ENCODE measurements around the gene TTLL5. TPM values are rescaled to one million over a fixed set of nuclear protein-coding genes. Genes with fewer than 3 reads are reported as not detected.

Gene TTLL5
- polyA plus RNA-seq, 3 donors: 4.2 to 7.2 (median 4.7) TPM

DNA sequence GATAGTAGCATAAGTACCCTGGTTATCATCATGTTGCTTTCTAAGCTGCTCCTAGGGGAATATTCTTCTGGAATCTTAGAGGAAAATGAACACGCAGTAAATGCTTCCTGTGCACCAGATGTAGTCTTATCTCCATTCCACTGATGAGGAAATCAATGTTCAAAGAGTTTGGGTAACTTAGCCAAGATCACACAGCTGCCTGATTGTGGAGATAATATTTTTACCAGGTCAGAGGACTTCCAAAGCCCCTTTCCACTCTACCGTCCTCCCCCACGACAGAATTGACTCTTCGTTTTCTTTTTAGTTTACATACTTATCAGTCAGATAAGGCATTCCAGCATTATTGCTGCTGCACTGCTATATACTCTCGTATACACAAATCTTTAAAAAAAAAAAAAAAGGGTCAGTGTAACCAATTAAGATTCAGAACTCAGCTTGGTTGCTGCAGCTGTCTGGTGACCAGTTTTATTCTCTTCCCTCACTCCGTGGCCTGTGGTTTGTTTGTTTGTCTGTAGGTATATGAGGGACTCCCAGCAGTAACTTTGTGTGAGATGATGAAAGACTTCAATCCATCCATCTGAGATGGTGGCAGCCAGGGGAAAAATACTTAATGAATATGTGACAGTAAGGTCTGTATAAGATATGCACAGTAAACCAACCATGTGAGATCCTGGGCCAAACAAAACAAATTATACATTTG lies 210.3 kb downstream of the TTLL5 start:
- Mint-ChIP-seq H3K4me3 (no peak overlapping the region), H3K36me3 (peaks cover 29 to 38% of the 10 kb centered on the region in 2 donors), H3K9me3 (no peaks in the 10 kb centered on the region), H3K27ac (peak overlapping the region in 1 of 7 donors; percentile 41), H3K27me3 (ENCODE audit: low read depth in 3 of 3) (peaks cover 0 to 2% (median 0%) of the 10 kb centered on the region in 3 donors), H3K4me1 (peaks cover 3% of the 10 kb centered on the region)
- Histone ChIP-seq H3K79me2 (ENCODE audit: insufficient read depth, low read length) (no peaks in the 10 kb centered on the region), H3K36me3 (replicated peaks in 1 of 2; ENCODE audit: control insufficient read depth in 1 of 2, insufficient read depth in 2 of 2, low read length in 2 of 2) (no peaks in the 10 kb centered on the region), H3K9me3 (replicated peaks in 1 of 2; ENCODE audit: control insufficient read depth in 1 of 2, insufficient read depth in 1 of 2, low read length in 2 of 2) (no peaks in the 10 kb centered on the region), H3K4me2 (replicated peaks; ENCODE audit: extremely low read depth, low read length, poor library complexity, severe bottlenecking) (no peak overlapping the region), H3K27me3 (ENCODE audit: control insufficient read depth in 2 of 2, insufficient read depth in 2 of 2, low read length in 2 of 2) (no peaks in the 10 kb centered on the region), H3K9ac (ENCODE audit: insufficient read depth, low read length, poor library complexity, severe bottlenecking) (no peak overlapping the region), H3K27ac (ENCODE audit: low read depth in 1 of 2, low read length in 2 of 2) (no peak overlapping the region), H3K4me1 (ENCODE audit: control insufficient read depth in 1 of 2, insufficient read depth in 2 of 2, low read length in 2 of 2) (no peaks in the 10 kb centered on the region), H2AFZ (ENCODE audit: insufficient read depth, low read depth, low read length, poor library complexity, severe bottlenecking) (no peak overlapping the region), H4K20me1 (ENCODE audit: insufficient read depth, low read length) (no peaks in the 10 kb centered on the region), H3K4me3 (replicated peaks in 1 of 3; ENCODE audit: low read depth in 2 of 3, low read length in 3 of 3) (no peak overlapping the region)
- no peak for DNase-seq
- 85% methylated on average over 3 of the region's 6 CpGs for WGBS (ENCODE audit: insufficient coverage)
- TF ChIP-seq, protein P1, sequence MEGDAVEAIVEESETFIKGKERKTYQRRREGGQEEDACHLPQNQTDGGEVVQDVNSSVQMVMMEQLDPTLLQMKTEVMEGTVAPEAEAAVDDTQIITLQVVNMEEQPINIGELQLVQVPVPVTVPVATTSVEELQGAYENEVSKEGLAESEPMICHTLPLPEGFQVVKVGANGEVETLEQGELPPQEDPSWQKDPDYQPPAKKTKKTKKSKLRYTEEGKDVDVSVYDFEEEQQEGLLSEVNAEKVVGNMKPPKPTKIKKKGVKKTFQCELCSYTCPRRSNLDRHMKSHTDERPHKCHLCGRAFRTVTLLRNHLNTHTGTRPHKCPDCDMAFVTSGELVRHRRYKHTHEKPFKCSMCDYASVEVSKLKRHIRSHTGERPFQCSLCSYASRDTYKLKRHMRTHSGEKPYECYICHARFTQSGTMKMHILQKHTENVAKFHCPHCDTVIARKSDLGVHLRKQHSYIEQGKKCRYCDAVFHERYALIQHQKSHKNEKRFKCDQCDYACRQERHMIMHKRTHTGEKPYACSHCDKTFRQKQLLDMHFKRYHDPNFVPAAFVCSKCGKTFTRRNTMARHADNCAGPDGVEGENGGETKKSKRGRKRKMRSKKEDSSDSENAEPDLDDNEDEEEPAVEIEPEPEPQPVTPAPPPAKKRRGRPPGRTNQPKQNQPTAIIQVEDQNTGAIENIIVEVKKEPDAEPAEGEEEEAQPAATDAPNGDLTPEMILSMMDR (IDR thresholded peaks at IDR 0.05): no peak
- intact Hi-C loops (cut with micrococcal nuclease): no loop called here

DNA sequence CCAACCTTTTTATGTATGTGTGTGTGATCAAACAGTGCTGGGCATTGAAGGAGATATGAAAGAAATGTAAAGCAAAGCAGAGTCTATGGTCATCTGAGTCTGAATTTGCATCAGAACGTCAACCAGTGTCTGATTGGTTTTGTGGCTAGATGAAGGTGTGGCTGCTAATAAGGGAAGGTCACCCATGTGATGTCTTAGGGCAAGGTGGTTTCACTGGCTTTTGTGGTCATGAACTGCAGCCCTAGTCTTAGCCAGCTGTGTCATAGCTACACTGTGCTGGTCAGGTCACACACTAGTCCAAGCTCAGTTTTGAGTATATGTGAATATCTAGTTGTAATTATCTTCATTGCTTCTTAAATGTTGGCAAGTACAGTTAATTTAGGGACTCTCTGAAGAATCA lies 214.9 kb downstream of the TTLL5 start:
- H3K36me3 ChIP-seq (replicated peaks in 1 of 2; ENCODE audit: control insufficient read depth in 1 of 2, insufficient read depth in 2 of 2, low read length in 2 of 2): no peaks in the 10 kb centered on the region
- no peaks in the 10 kb centered on the region for H3K27me3 ChIP-seq (ENCODE audit: control insufficient read depth in 2 of 2, insufficient read depth in 2 of 2, low read length in 2 of 2)
- Mint-ChIP-seq H3K4me1 (peaks cover 4% of the 10 kb centered on the region), H3K27ac (no peak overlapping the region), H3K9me3 (no peaks in the 10 kb centered on the region), H3K4me3 (no peak overlapping the region), H3K36me3 (peaks cover 15 to 22% of the 10 kb centered on the region in 2 donors), H3K27me3 (ENCODE audit: low read depth in 3 of 3) (peaks cover 0 to 3% (median 0%) of the 10 kb centered on the region in 3 donors)
- no peak for DNase-seq
- H2AFZ ChIP-seq (ENCODE audit: insufficient read depth, low read depth, low read length, poor library complexity, severe bottlenecking): no peak overlapping the region
- TF ChIP-seq, protein P1 (IDR thresholded peaks at IDR 0.05): no peak
- H3K4me3 ChIP-seq (replicated peaks in 1 of 3; ENCODE audit: low read depth in 2 of 3, low read length in 3 of 3): no peak overlapping the region
- no peak overlapping the region for H3K9ac ChIP-seq (ENCODE audit: insufficient read depth, low read length, poor library complexity, severe bottlenecking)
- H3K9me3 ChIP-seq (replicated peaks in 1 of 2; ENCODE audit: control insufficient read depth in 1 of 2, insufficient read depth in 1 of 2, low read length in 2 of 2): no peaks in the 10 kb centered on the region
- no peaks in the 10 kb centered on the region for H3K79me2 ChIP-seq (ENCODE audit: insufficient read depth, low read length)
- no peaks in the 10 kb centered on the region for H4K20me1 ChIP-seq (ENCODE audit: insufficient read depth, low read length)
- 100% methylated on average over 1 of the region's 1 CpG for WGBS (ENCODE audit: insufficient coverage)
- no peak overlapping the region for H3K4me2 ChIP-seq (replicated peaks; ENCODE audit: extremely low read depth, low read length, poor library complexity, severe bottlenecking)
- H3K4me1 ChIP-seq (ENCODE audit: control insufficient read depth in 1 of 2, insufficient read depth in 2 of 2, low read length in 2 of 2): no peaks in the 10 kb centered on the region
- no peak overlapping the region for H3K27ac ChIP-seq (ENCODE audit: low read depth in 1 of 2, low read length in 2 of 2)
- intact Hi-C loops (cut with micrococcal nuclease): no loop called here

Measured in CD14-positive monocyte (primary cell).